ENCODE data around the gene TPSG1.
"Not testable (repeated sequence)": the region's sequence is repeated elsewhere in the genome, so short reads cannot be mapped to it uniquely, and the experiment has no call there.

TPSG1 gene

GRCh38 chr16:1225051-1225451 lies at the start of gene TPSG1:
TPSG1 (minus strand) TSS chr16:1225268; CDS start chr16:1225252, 16 bp downstream.
- ATAC-seq (no peak), DNase-seq (no peak)

GRCh38 chr16:1274767-1275166 lies 49.7 kb upstream of the TPSG1 start:
- DNase-seq = no peak
- no peak for ATAC-seq

GRCh38 chr16:1273816-1274215 lies 48.7 kb upstream of the TPSG1 start:
- no peak for DNase-seq
- ATAC-seq = no peak

GRCh38 chr16:1272453-1273198 lies 47.6 kb upstream of the TPSG1 start:
- no peak for DNase-seq
- ATAC-seq = no peak

- DNase-seq = not testable (repeated sequence)
Observed at GRCh38 chr16:1271724-1272413, 46.8 kb upstream of the TPSG1 start.

DNA sequence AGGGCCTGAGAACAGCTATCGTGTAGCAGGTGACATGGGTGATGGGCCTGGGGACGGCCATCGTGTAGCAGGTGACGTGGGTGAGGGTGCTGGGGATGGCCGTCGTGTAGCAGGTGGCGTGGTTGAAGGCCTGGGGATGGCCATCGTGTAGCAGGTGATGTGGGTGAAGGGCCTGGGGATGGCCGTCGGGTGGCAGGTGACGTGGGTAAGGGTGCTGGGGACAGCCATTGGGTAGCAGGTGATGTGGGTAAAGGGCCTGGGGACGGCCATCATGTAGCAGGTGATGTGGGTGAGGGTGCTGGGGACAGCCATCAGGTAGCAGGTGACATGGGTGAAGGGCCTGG lies 46.3 kb upstream of the TPSG1 start:
- no peak for ATAC-seq
- DNase-seq = no peak

More at GRCh38 chr16:1271724-1272413, 46.8 kb upstream of the TPSG1 start:
- ATAC-seq = not testable (repeated sequence)

DNA sequence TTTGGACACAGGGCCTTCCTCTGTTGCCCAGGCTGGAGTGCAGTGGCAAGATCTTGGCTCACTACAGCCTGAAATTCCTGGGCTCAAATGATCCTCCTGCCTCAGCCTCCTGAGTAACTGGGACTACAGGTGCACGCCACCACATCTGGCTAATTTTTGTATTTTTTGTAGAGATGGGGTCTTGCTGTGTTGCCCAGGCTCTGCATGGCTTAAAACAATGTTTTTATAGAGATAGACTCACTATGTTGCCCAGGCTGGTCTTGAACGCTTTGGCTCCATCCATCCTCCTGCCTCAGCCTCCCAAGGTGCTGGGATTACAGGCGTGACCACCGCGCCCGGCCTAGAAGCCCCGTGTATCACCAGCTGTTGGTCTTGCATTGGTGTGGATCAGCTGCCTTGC lies 44.4 kb upstream of the TPSG1 start:
- not testable (repeated sequence) for DNase-seq, ATAC-seq

- DNase-seq (no peak), ATAC-seq (no peak)
Observed at GRCh38 chr16:1265826-1266225, 40.8 kb upstream of the TPSG1 start.

DNA sequence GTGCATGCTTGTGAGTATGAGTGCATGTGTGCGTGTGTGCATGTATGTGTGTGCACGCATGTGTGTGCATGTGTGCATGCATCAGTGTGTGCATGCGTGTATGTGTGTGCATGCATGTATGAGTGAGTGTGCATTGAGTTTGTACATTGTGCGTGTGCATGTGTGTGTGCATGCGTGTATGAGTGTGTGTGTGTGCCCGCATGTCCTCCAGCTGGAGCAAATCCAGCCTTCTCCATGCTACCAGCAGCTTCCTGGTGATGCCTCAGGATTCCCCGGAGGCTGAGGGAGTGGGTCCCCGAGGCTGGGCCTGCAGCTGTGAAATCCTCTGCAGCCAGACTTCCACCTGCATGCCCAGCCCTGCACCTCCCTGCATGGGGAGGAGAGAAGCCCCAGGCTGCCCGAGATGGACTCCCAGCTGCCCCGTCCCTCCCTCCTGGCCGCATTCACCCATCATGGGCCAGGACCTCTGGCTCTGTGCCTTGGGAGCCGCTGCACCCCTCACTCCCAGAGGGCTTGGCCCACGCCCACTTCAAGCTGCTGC lies 40.1 kb upstream of the TPSG1 start:
- no peak for ATAC-seq
- DNase-seq = no peak

GRCh38 chr16:1264345-1265089 lies 39.4 kb upstream of the TPSG1 start:
- no peak for DNase-seq
- no peak for ATAC-seq

DNA sequence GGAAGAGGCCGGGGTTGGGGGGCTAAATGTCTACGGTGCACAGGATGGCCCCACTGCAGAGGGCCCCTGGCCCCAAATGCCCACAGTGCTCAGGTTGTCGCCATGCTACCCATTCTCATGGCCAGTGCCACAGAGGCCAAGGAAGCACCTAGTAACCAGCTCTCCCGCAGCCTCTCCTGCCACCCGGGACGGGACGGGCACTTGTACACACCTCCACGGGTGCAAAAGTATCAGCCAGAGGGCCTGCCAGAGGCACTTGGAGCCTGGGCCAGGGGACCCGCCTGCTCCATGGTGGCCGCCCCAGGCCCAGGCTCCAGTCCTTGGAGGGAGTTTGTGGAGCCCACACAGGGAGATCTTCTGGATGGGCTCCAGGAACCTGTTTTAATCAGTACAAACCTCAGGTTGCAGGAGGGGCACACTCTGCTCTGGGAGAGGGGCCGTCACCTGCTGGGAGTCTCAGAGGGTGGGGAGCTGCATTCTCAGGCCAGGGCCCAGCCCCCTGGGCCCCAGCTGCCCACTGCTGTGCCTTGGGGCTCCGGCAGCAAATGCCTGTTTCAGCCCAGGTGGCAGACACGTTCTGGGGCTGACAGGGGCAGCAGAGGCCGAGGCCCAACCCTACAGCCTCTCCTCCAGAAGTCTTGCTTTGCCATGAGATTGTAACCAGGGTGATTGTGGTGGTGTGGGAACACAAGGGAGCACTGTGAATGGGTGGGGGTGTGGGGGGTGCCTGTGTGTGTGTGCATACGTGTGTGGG lies 38.7 kb upstream of the TPSG1 start:
- DNase-seq (no peak), ATAC-seq (no peak)

GRCh38 chr16:1262846-1263221 lies 37.8 kb upstream of the TPSG1 start:
- no peak for DNase-seq
- ATAC-seq = no peak

- ATAC-seq = no peak
- DNase-seq = no peak
Observed at GRCh38 chr16:1262210-1262845, 37.3 kb upstream of the TPSG1 start.

- no peak for ATAC-seq
Observed at GRCh38 chr16:1261131-1261892, 36.2 kb upstream of the TPSG1 start.

GRCh38 chr16:1260101-1260680 lies 35.1 kb upstream of the TPSG1 start:
- ATAC-seq (no peak), DNase-seq (no peak)

More at GRCh38 chr16:1261131-1261892, 36.2 kb upstream of the TPSG1 start:
- DNase-seq = no peak

- DNase-seq = no peak
Observed at GRCh38 chr16:1259760-1260068, 34.6 kb upstream of the TPSG1 start.

DNA sequence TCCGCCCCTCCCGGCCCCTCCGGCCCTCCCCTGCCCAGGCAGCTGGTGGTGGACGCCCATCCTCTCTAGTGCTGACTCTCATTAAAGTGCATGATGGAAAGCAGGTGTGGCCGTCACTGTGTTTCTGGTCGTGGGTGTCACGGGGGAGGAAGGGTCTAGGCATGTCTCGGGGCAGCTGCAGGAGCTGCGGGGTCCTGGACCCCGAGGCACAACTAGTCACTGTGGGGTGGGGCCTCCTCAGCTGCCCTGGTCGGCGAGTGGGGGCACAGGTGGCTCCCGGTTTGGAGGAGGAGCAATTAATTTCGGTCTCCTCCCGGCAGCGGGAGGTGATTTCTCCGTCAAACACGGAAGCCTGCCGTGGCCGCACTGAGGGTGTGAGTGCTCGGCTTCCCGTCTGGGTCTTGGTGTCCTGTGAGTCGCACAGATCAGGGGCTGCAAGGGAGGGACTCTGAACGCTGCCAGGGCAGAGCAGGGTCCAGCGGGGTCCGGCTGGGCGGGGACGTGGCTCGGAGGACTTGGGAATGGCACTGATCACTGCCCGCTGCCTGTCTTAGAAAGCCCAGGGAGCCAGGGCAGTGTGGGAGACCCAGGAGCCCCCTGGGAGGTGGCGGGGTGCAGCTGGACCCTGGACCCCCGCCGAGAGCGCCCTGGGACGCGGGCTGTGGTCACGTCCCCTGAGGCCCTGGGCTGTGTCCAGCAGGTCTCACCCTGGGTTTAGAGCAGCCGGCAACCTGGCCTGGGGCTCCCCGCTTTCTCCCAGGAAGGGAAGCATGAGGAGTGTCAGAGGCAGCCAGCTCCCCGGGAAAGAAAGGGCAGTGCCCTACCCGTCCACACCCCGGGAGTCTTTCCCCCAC lies 34.1 kb upstream of the TPSG1 start:
- ATAC-seq (no peak), DNase-seq (no peak)

More at GRCh38 chr16:1259760-1260068, 34.6 kb upstream of the TPSG1 start:
- ATAC-seq = no peak

GRCh38 chr16:1258225-1258600 lies 33.1 kb upstream of the TPSG1 start:
- DNase-seq (no peak), ATAC-seq (no peak)

GRCh38 chr16:1257561-1258224 lies 32.6 kb upstream of the TPSG1 start:
- no peak for ATAC-seq
- DNase-seq = no peak

Data from stimulated activated naive CD8-positive, alpha-beta T cell treated with anti-CD3 and anti-CD28 coated beads, Interleukin-15, Interleukin-2, amounts not matched to agents 100 U/mL and 50 U/mL, for 24 hours (primary cell).